Vagina (tissue), 2 donors: ENCODE measurements around the gene PMEL.

Experiments used
- POLR2A ChIP-seq, 2 donors: fragments of 450-650 bp; IDR thresholded peaks; one replicate each; pipeline ENCODE4 v1.6.1; 2017; ENCODE audit warnings: antibody characterized with exemption in 2 of 2, mild to moderate bottlenecking in 2 of 2, moderate library complexity in 2 of 2
- POLR2AphosphoS5 ChIP-seq, 2 donors: sonication (generic); formaldehyde crosslinking; IDR thresholded peaks; one replicate each; pipeline ENCODE4 v1.9.0; 2017; ENCODE audit warnings: antibody characterized with exemption in 2 of 2, mild to moderate bottlenecking in 2 of 2, low read depth in 1 of 2; ENCODE audit not compliant: insufficient read depth in 1 of 2
- TF ChIP-seq, protein P1 (sequence below), 3 experiments: fragments of 450-650 bp in 2 of 3; fragments of 200-600 bp in 1 of 3; sonication (generic) in 1 of 3; IDR thresholded peaks; one replicate each; pipeline ENCODE4 v1.5.1; 2017 to 2019; ENCODE audit warnings: antibody characterized with exemption in 3 of 3, mild to moderate bottlenecking in 2 of 3, moderate library complexity in 2 of 3

GRCh38 chr12:55991110-55991509 is 25.3 kb upstream of the PMEL start:
- TF ChIP-seq, protein P1, sequence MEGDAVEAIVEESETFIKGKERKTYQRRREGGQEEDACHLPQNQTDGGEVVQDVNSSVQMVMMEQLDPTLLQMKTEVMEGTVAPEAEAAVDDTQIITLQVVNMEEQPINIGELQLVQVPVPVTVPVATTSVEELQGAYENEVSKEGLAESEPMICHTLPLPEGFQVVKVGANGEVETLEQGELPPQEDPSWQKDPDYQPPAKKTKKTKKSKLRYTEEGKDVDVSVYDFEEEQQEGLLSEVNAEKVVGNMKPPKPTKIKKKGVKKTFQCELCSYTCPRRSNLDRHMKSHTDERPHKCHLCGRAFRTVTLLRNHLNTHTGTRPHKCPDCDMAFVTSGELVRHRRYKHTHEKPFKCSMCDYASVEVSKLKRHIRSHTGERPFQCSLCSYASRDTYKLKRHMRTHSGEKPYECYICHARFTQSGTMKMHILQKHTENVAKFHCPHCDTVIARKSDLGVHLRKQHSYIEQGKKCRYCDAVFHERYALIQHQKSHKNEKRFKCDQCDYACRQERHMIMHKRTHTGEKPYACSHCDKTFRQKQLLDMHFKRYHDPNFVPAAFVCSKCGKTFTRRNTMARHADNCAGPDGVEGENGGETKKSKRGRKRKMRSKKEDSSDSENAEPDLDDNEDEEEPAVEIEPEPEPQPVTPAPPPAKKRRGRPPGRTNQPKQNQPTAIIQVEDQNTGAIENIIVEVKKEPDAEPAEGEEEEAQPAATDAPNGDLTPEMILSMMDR (IDR thresholded peaks at IDR 0.05): no peak
- TF ChIP-seq POLR2A (IDR thresholded peaks at IDR 0.05) (no peak), POLR2AphosphoS5 (IDR thresholded peaks at IDR 0.05; ENCODE audit: insufficient read depth in 1 of 2, low read depth in 1 of 2) (no peak)
